ENCODE data around the gene MAMDC2. TPM values are rescaled to one million over a fixed set of nuclear protein-coding genes. Genes with fewer than 3 reads are reported as not detected.

MAMDC2 gene
- total RNA-seq, 1 experiment from 2014 or later = not detected

GRCh38 chr9:70111641-70112236 lies 68.1 kb downstream of the MAMDC2 start:
- H3K4me1 Mint-ChIP-seq (ENCODE audit: insufficient read depth, unreplicated experiment) = peaks cover 30% of the 10 kb centered on the region
- intact Hi-C loops (cut with micrococcal nuclease) = loop anchor here (1.0 to 10.0 kb wide), 4 partner anchors 135 to 689 kb away; partner anchors contain the start of gene APBA1
- no peaks in the 10 kb centered on the region for H3K9me3 Mint-ChIP-seq (ENCODE audit: unreplicated experiment)
- H3K4me3 Mint-ChIP-seq (ENCODE audit: unreplicated experiment) = no peak overlapping the region
- ChIA-PET CTCF (interaction anchor here (0.5 to 9.6 kb wide), 54 partner anchors 10 to 1480 kb away, joined by 3 to 684 read pairs (median 4); no protein-coding TSS in a partner anchor), POLR2A (interaction anchor here (0.7 to 3.0 kb wide), 9 partner anchors 58 to 146 kb away, joined by 3 to 17 read pairs (median 3); no protein-coding TSS in a partner anchor)
- DNase-seq (ENCODE audit: unreplicated experiment) = no peak
- no peak overlapping the region for H3K27ac Mint-ChIP-seq (ENCODE audit: low read depth, unreplicated experiment)
- H3K27me3 Mint-ChIP-seq (ENCODE audit: insufficient read depth, unreplicated experiment) = no peaks in the 10 kb centered on the region
- no TSS peak for BruUV-seq (replicated peaks)
- no peak for TF ChIP-seq CTCF (IDR thresholded peaks at IDR 0.05; ENCODE audit: unreplicated experiment)
- H3K36me3 Mint-ChIP-seq (ENCODE audit: insufficient read depth, unreplicated experiment) = no peaks in the 10 kb centered on the region

DNA sequence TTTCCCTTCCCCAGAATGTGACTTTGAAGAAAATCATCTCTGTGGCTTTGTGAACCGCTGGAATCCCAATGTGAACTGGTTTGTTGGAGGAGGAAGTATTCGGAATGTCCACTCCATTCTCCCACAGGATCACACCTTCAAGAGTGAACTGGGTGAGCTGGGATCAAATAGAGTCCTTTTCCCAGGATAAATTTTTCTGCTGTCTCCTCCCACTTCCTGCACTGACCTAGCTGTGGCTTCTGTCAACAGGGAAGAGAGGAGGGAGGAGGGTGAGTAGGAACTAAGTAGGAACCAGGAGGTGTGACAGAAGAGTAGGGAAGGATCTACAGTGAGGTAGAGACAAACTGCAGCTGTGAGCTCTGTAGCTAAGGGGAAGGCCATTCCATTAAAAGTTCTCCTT lies 69.3 kb downstream of the MAMDC2 start:
- POLR2A ChIA-PET = interaction anchor here (1.3 to 3.0 kb wide), 3 partner anchors 138 to 489 kb away, joined by 4 to 17 read pairs (median 8); no protein-coding TSS in a partner anchor

DNA sequence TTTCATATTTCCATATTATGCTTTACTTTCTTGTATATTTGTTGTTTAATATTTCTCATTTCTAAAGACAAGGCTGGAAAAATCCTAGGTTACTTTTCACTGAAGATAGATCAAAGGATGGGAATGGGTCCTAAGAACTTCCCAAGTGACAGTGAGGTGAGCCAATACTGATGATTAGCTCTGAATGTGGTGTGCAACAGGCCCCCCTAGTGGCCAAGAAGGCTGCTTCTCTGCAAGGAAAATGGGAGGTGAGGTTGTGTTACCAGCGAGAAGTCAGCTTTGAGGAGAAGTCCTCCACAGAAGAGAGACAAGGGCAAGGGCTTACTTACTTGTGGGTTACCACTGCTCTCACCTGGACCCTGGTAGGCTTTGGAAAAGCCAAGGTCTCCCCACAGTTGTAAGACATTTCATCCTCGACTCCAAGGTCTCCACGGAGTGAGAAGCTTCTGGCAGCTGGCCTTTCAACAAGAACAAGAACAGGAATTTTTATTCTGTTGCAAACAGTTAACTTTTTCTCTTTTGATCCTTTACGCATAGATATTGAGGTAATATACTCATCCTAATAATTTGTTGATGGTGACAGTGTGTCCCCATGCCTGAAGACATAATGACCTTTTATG lies 69.9 kb downstream of the MAMDC2 start:
- BruUV-seq (replicated peaks) = no TSS peak
- intact Hi-C loops (cut with micrococcal nuclease) = loop anchor here (1.0 to 10.0 kb wide), 5 partner anchors 141 to 691 kb away; partner anchors contain the start of gene APBA1
- H3K4me3 Mint-ChIP-seq (ENCODE audit: unreplicated experiment) = no peak overlapping the region
- no peaks in the 10 kb centered on the region for H3K9me3 Mint-ChIP-seq (ENCODE audit: unreplicated experiment)
- POLR2A ChIA-PET = interaction anchor here (1.3 to 3.0 kb wide), 3 partner anchors 138 to 489 kb away, joined by 4 to 17 read pairs (median 8); no protein-coding TSS in a partner anchor
- CTCF ChIA-PET = interaction anchor here (0.6 to 9.6 kb wide), 58 partner anchors 9 to 751 kb away, joined by 3 to 684 read pairs (median 4); partner anchors contain the start of gene MAMDC2
- no peaks in the 10 kb centered on the region for H3K27me3 Mint-ChIP-seq (ENCODE audit: insufficient read depth, unreplicated experiment)
- peak; percentile 76 for DNase-seq (ENCODE audit: unreplicated experiment)
- TF ChIP-seq CTCF (IDR thresholded peaks at IDR 0.05; ENCODE audit: unreplicated experiment) = peak; percentile 78
- H3K27ac Mint-ChIP-seq (ENCODE audit: low read depth, unreplicated experiment) = no peak overlapping the region
- peaks cover 39% of the 10 kb centered on the region for H3K4me1 Mint-ChIP-seq (ENCODE audit: insufficient read depth, unreplicated experiment)
- no peaks in the 10 kb centered on the region for H3K36me3 Mint-ChIP-seq (ENCODE audit: insufficient read depth, unreplicated experiment)

More for the DNA sequence above, 69.3 kb downstream of the MAMDC2 start:
- no peak for TF ChIP-seq CTCF (IDR thresholded peaks at IDR 0.05; ENCODE audit: unreplicated experiment)
- BruUV-seq (replicated peaks) = no TSS peak
- H3K27me3 Mint-ChIP-seq (ENCODE audit: insufficient read depth, unreplicated experiment) = no peaks in the 10 kb centered on the region
- intact Hi-C loops (cut with micrococcal nuclease) = loop anchor here (1.0 to 10.0 kb wide), 5 partner anchors 141 to 691 kb away; partner anchors contain the start of gene APBA1
- no peaks in the 10 kb centered on the region for H3K9me3 Mint-ChIP-seq (ENCODE audit: unreplicated experiment)
- no peak overlapping the region for H3K4me3 Mint-ChIP-seq (ENCODE audit: unreplicated experiment)
- H3K27ac Mint-ChIP-seq (ENCODE audit: low read depth, unreplicated experiment) = no peak overlapping the region
- DNase-seq (ENCODE audit: unreplicated experiment) = no peak
- CTCF ChIA-PET = interaction anchor here (0.6 to 9.6 kb wide), 49 partner anchors 8 to 1863 kb away, joined by 3 to 684 read pairs (median 5); partner anchors contain the start of gene MAMDC2
- no peaks in the 10 kb centered on the region for H3K36me3 Mint-ChIP-seq (ENCODE audit: insufficient read depth, unreplicated experiment)
- peaks cover 35% of the 10 kb centered on the region for H3K4me1 Mint-ChIP-seq (ENCODE audit: insufficient read depth, unreplicated experiment)

DNA sequence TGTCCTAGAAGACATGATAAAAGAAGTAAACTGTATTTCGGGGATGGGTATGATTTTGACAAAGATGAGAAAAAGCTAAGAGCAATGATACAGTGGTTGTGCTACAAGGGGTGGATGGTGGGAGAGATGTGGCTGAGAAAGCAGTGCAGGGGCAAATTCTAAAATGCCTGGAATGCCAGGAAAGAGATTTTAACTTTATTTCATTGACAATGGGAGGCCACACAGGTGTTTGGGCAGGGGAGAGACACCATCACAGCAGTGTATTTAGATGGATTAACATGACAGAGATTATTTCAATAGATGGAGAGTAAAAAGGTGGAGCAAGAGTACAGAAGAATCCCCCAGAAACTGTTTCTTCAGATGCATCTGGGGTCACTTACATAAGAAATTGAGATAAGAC lies 71.2 kb downstream of the MAMDC2 start:
- H3K36me3 Mint-ChIP-seq (ENCODE audit: insufficient read depth, unreplicated experiment) = no peaks in the 10 kb centered on the region
- no peak overlapping the region for H3K4me3 Mint-ChIP-seq (ENCODE audit: unreplicated experiment)
- peaks cover 41% of the 10 kb centered on the region for H3K4me1 Mint-ChIP-seq (ENCODE audit: insufficient read depth, unreplicated experiment)
- TF ChIP-seq CTCF (IDR thresholded peaks at IDR 0.05; ENCODE audit: unreplicated experiment) = no peak
- no peak overlapping the region for H3K27ac Mint-ChIP-seq (ENCODE audit: low read depth, unreplicated experiment)
- H3K9me3 Mint-ChIP-seq (ENCODE audit: unreplicated experiment) = no peaks in the 10 kb centered on the region
- intact Hi-C loops (cut with micrococcal nuclease) = loop anchor here (5.0 to 10.0 kb wide), 3 partner anchors 238 to 693 kb away; partner anchors contain the start of gene APBA1
- BruUV-seq (replicated peaks) = no TSS peak
- ChIA-PET CTCF (interaction anchor here (0.6 to 9.6 kb wide), 15 partner anchors 13 to 692 kb away, joined by 3 to 684 read pairs (median 6); no protein-coding TSS in a partner anchor), POLR2A (interaction anchor here (0.7 to 3.0 kb wide), 4 partner anchors 60 to 143 kb away, joined by 3 to 17 read pairs (median 6); no protein-coding TSS in a partner anchor)
- no peaks in the 10 kb centered on the region for H3K27me3 Mint-ChIP-seq (ENCODE audit: insufficient read depth, unreplicated experiment)
- no peak for DNase-seq (ENCODE audit: unreplicated experiment)

All from MCF 10A (cell line).